ENCODE results near the gene GPR173.

Gene GPR173

DNA sequence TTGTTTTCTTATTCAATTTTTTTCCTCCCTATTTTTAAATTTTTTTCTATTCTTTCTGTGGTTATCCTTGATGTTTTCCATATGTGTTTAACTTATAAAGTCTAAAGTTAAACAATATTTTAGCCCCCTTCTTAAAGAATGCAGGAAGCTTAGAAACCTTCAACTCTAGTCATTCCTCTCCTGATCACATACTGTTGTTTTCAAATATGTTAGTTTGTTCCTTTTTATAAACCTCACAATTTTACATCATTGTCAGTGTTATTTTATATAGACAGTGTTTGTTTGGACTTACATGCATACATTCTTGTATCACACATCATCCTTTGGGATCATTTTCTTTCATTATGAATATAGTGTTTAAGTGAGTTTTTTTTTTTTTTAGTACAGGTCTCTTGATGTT is 76.9 kb downstream of the GPR173 start:
- TF ChIP-seq, protein P1, sequence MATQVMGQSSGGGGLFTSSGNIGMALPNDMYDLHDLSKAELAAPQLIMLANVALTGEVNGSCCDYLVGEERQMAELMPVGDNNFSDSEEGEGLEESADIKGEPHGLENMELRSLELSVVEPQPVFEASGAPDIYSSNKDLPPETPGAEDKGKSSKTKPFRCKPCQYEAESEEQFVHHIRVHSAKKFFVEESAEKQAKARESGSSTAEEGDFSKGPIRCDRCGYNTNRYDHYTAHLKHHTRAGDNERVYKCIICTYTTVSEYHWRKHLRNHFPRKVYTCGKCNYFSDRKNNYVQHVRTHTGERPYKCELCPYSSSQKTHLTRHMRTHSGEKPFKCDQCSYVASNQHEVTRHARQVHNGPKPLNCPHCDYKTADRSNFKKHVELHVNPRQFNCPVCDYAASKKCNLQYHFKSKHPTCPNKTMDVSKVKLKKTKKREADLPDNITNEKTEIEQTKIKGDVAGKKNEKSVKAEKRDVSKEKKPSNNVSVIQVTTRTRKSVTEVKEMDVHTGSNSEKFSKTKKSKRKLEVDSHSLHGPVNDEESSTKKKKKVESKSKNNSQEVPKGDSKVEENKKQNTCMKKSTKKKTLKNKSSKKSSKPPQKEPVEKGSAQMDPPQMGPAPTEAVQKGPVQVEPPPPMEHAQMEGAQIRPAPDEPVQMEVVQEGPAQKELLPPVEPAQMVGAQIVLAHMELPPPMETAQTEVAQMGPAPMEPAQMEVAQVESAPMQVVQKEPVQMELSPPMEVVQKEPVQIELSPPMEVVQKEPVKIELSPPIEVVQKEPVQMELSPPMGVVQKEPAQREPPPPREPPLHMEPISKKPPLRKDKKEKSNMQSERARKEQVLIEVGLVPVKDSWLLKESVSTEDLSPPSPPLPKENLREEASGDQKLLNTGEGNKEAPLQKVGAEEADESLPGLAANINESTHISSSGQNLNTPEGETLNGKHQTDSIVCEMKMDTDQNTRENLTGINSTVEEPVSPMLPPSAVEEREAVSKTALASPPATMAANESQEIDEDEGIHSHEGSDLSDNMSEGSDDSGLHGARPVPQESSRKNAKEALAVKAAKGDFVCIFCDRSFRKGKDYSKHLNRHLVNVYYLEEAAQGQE (IDR thresholded peaks at IDR 0.05; ENCODE audit: low read depth), result no peak
- no peak for TF ChIP-seq RAD21 (IDR thresholded peaks at IDR 0.05; ENCODE audit: low read depth)
- no peak for TF ChIP-seq CEBPB (IDR thresholded peaks at IDR 0.05)
- no peak for TF ChIP-seq EP300 (IDR thresholded peaks at IDR 0.05; ENCODE audit: borderline replicate concordance)
- TF ChIP-seq, protein P2, sequence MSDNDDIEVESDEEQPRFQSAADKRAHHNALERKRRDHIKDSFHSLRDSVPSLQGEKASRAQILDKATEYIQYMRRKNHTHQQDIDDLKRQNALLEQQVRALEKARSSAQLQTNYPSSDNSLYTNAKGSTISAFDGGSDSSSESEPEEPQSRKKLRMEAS (IDR thresholded peaks at IDR 0.05), result no peak
- TF ChIP-seq NFIC (IDR thresholded peaks at IDR 0.05), result no peak
- no peak for TF ChIP-seq EGR1 (IDR thresholded peaks at IDR 0.05)
- TF ChIP-seq YY1 (IDR thresholded peaks at IDR 0.05; ENCODE audit: low read depth), result no peak
- TF ChIP-seq TAF1 (IDR thresholded peaks at IDR 0.05; ENCODE audit: low read depth), result no peak
- no peak for TF ChIP-seq FOXM1 (IDR thresholded peaks at IDR 0.05; ENCODE audit: borderline replicate concordance, low read depth)
- no peak for TF ChIP-seq ZBTB7A (IDR thresholded peaks at IDR 0.05; ENCODE audit: low read depth)
- no peak for TF ChIP-seq TCF12 (IDR thresholded peaks at IDR 0.05; ENCODE audit: low read depth)
- TF ChIP-seq TEAD4 (IDR thresholded peaks at IDR 0.05), result no peak
- no peak for TF ChIP-seq CREB1 (IDR thresholded peaks at IDR 0.05; ENCODE audit: low read depth)
- TF ChIP-seq, protein P3, sequence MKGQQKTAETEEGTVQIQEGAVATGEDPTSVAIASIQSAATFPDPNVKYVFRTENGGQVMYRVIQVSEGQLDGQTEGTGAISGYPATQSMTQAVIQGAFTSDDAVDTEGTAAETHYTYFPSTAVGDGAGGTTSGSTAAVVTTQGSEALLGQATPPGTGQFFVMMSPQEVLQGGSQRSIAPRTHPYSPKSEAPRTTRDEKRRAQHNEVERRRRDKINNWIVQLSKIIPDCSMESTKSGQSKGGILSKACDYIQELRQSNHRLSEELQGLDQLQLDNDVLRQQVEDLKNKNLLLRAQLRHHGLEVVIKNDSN (IDR thresholded peaks at IDR 0.05), result no peak

DNA sequence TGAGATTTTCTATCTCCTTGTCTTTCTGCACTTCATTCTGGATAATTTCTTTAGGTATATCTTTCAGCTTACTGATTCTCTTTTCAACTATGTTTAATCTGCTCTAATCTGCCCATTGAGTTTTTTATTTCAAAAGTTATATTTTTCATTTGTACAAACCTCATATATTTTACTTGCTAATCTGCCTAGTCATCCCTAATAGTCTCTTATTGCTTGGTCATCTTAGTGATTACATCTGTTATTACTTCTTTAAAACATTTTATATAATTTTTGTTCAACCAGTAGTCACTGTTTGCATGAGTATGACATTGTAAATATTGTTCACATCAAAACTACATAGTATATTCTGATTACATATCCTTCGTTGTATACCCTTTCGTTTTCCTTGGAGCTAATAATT is 77.8 kb downstream of the GPR173 start:
- TF ChIP-seq CEBPB (IDR thresholded peaks at IDR 0.05) (no peak), TEAD4 (IDR thresholded peaks at IDR 0.05) (no peak), TCF12 (IDR thresholded peaks at IDR 0.05; ENCODE audit: low read depth) (no peak), RAD21 (IDR thresholded peaks at IDR 0.05; ENCODE audit: low read depth) (no peak), YY1 (IDR thresholded peaks at IDR 0.05; ENCODE audit: low read depth) (no peak), FOXM1 (IDR thresholded peaks at IDR 0.05; ENCODE audit: borderline replicate concordance, low read depth) (no peak), CREB1 (IDR thresholded peaks at IDR 0.05; ENCODE audit: low read depth) (no peak)
- TF ChIP-seq, protein P3 (IDR thresholded peaks at IDR 0.05), result no peak
- TF ChIP-seq, protein P1 (IDR thresholded peaks at IDR 0.05; ENCODE audit: low read depth), result no peak

DNA sequence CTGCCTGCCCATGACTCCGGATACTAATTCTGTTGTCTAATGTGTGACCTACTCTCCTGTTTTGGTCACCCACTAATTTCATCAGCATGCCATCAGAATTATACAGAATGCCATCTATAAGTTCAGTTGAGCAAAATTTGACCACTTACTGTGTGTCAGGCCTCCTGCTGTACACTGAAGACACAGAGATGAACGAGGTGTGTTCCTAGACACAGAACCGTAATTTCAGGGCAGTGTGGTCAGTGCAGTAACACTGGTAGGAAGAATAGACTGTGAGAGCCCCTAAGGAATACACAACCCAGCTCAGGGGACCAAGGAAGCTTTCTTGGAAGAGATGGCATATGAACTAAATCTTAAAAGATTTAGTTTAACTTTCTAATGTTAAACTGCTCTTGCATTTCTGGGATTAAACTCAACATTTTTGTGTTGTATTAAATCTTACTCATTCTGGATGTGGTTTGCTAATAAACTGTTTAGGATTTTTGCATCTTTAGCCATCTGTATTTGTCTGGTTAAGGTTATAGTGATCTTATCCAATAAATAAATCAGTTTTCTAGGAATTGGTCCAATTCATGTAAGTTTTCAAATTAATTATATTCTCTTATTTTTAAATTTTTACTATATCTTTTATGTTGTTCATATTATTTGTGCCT is 79.6 kb downstream of the GPR173 start:
- TF ChIP-seq TEAD4 (IDR thresholded peaks at IDR 0.05), result no peak
- TF ChIP-seq YY1 (IDR thresholded peaks at IDR 0.05; ENCODE audit: low read depth), result no peak
- no peak for TF ChIP-seq RAD21 (IDR thresholded peaks at IDR 0.05; ENCODE audit: low read depth)
- no peak for TF ChIP-seq TCF12 (IDR thresholded peaks at IDR 0.05; ENCODE audit: low read depth)
- no peak for TF ChIP-seq FOXM1 (IDR thresholded peaks at IDR 0.05; ENCODE audit: borderline replicate concordance, low read depth)
- TF ChIP-seq, protein P1 (IDR thresholded peaks at IDR 0.05; ENCODE audit: low read depth), result no peak
- TF ChIP-seq, protein P2 (IDR thresholded peaks at IDR 0.05), result no peak
- no peak for TF ChIP-seq NFIC (IDR thresholded peaks at IDR 0.05)
- TF ChIP-seq CEBPB (IDR thresholded peaks at IDR 0.05), result no peak
- no peak for TF ChIP-seq EP300 (IDR thresholded peaks at IDR 0.05; ENCODE audit: borderline replicate concordance)
